Ishikawa (cell line): Measurements from ENCODE around the gene CLDN11.

Source experiments
- CEBPB ChIP-seq: IDR thresholded peaks from 2 replicates; pipeline ENCODE4 v1.6.1; 2012
- CREB1 ChIP-seq: IDR thresholded peaks from 2 replicates; pipeline ENCODE4 v1.6.1; 2012; ENCODE audit warnings: low read depth
- EGR1 ChIP-seq: IDR thresholded peaks from 2 replicates; pipeline ENCODE4 v1.6.1; 2012
- EP300 ChIP-seq: IDR thresholded peaks from 2 replicates; pipeline ENCODE4 v1.6.1; 2012; ENCODE audit warnings: borderline replicate concordance
- RAD21 ChIP-seq: IDR thresholded peaks from 2 replicates; pipeline ENCODE4 v1.6.1; 2012; ENCODE audit warnings: low read depth
- TAF1 ChIP-seq: IDR thresholded peaks from 2 replicates; pipeline ENCODE4 v1.6.1; 2012; ENCODE audit warnings: low read depth, mild to moderate bottlenecking
- TCF12 ChIP-seq: IDR thresholded peaks from 2 replicates; pipeline ENCODE4 v1.6.1; 2012; ENCODE audit warnings: low read depth
- TEAD4 ChIP-seq: IDR thresholded peaks from 2 replicates; pipeline ENCODE4 v1.6.1; 2012
- YY1 ChIP-seq: IDR thresholded peaks from 2 replicates; pipeline ENCODE4 v1.6.1; 2012; ENCODE audit warnings: low read depth
- TF ChIP-seq, protein P1 (sequence below): IDR thresholded peaks from 2 replicates; pipeline ENCODE4 v1.6.1; 2012
- TF ChIP-seq, protein P2 (sequence below): IDR thresholded peaks from 2 replicates; pipeline ENCODE4 v1.6.1; 2012; ENCODE audit warnings: low read depth, mild to moderate bottlenecking

DNA sequence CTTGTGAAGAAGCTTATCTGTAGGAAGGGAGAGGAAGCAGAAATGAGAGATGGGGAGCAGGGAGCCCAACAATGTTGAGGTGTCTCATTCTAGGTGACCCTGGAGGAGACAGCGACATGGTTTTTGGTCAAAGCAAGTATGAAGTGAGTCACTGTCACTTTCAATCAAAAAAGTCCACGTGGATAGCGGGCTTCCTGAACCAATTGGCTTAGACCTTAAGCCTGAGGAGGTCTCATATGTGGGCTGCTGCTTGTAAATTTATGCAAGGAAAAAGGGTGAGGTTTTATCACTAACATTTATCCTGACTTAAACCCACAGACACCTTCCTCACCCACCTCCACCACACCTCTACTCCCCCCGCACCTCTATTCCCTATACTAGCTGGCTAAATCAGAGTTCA, 22.7 kb downstream of the CLDN11 start:
- TF ChIP-seq RAD21 (no peak), EP300 (no peak), TEAD4 (no peak), CREB1 (no peak), EGR1 (no peak), TCF12 (no peak), CEBPB (no peak), YY1 (no peak), TAF1 (no peak)
- TF ChIP-seq, protein P1, sequence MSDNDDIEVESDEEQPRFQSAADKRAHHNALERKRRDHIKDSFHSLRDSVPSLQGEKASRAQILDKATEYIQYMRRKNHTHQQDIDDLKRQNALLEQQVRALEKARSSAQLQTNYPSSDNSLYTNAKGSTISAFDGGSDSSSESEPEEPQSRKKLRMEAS = no peak
- TF ChIP-seq, protein P2, sequence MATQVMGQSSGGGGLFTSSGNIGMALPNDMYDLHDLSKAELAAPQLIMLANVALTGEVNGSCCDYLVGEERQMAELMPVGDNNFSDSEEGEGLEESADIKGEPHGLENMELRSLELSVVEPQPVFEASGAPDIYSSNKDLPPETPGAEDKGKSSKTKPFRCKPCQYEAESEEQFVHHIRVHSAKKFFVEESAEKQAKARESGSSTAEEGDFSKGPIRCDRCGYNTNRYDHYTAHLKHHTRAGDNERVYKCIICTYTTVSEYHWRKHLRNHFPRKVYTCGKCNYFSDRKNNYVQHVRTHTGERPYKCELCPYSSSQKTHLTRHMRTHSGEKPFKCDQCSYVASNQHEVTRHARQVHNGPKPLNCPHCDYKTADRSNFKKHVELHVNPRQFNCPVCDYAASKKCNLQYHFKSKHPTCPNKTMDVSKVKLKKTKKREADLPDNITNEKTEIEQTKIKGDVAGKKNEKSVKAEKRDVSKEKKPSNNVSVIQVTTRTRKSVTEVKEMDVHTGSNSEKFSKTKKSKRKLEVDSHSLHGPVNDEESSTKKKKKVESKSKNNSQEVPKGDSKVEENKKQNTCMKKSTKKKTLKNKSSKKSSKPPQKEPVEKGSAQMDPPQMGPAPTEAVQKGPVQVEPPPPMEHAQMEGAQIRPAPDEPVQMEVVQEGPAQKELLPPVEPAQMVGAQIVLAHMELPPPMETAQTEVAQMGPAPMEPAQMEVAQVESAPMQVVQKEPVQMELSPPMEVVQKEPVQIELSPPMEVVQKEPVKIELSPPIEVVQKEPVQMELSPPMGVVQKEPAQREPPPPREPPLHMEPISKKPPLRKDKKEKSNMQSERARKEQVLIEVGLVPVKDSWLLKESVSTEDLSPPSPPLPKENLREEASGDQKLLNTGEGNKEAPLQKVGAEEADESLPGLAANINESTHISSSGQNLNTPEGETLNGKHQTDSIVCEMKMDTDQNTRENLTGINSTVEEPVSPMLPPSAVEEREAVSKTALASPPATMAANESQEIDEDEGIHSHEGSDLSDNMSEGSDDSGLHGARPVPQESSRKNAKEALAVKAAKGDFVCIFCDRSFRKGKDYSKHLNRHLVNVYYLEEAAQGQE = no peak
